UCSD-AML1 (cell line): ENCODE data around the gene OSBPL8.
"Not testable (repeated sequence)": the region's sequence is repeated elsewhere in the genome, so short reads cannot be mapped to it uniquely, and the experiment has no call there.

Source experiments
- DNase-seq: peaks from one replicate; lab custom pipeline; 2025; ENCODE audit not compliant: unreplicated experiment; lab: John Stamatoyannopoulos, UW

OSBPL8 gene

DNA sequence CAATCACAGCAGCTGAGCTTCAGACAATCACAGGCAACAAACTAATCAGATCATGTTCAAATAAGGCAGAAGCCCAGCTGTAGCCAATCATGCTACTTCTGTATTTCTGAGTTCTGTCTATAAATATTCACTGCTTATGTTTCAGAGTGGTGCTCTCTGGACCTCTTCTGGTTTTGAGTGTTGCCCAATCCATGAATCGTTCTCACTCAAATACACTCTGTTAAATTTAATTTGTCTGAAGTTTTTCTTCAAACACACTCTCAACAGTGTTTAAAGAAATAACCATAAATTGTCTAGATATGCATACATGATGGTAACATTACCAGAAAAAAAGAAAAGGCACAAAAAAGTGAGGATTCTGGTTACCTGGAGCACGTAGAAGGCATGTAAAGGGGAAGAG, 133.4 kb downstream of the OSBPL8 start:
- no peak for DNase-seq

DNA sequence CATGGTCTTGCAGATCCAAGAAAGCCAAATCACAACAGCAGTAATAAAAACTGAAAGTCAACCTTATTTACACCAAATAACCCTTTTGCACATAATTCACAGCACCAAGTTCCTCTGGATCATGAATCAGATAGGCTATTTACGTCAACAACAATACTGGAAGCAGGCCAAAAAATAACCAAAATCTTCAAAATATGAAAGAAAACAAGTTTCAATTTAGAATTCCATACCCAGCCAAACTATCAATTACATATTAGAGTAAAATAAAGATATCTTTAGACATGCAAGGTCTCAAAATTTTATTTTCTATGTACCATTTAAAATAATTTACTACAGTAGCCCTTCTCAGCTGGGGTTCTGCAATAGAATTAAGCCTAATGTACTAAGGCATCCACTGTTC, 134.6 kb downstream of the OSBPL8 start:
- no peak for DNase-seq

DNA sequence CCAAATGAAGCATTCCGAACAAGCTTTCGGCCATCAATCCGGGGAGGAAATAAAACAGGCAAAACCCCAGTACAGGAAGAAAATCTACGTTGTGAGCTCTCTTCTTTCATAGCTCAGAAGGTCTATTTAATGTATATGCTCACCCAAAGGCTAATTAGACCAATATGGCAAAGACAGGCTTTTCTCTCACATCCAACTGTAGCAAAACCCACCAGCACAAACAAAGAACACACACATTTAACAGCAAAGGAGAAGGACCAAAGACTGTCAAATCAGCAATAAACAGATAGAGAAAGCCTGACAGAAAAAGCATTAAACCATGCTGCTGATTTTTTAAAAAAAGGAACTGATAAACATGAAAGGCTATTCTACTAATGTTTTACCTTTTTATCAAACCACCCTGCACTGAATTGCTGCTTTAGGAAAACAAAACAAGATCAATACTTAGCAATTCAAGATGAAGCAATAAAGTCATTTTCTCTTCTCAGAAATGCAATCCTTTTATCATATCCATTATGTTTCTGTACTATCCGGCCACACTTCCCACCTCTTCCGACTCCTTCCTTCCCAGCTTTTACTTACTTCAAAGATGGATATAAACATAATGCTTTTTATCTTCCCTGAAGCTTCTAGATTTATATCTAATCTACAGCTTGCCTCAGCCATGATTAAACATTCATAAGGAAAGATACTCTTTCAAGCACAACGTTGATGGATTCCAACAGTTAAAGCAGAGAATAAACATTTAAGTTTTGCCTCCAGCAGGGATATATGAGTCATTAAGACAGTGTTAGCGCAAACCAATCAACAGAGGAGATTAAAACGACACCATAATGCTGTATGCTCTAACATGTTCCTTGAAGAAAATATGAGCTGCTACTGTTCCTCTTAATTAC, 136.8 kb downstream of the OSBPL8 start:
- DNase-seq: no peak

DNA sequence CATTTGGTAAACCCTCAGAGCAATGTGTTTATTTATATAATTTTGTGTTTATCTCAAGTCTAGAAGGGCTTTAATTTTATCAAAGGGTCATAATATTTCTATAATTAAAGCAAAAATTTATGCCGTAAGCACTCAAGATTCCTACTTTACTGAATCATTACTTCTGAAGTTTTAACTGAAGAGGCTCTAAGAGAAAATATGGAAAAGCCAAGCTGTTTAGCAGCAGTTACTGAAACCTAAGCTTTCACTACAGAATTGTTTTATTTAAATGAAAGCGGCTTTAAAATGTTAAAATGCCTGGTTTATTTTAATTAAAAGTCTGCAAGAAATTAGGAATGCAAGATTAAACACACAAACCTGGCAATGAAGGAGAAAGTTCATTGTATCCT, 137.4 kb downstream of the OSBPL8 start:
- DNase-seq: no peak

DNA sequence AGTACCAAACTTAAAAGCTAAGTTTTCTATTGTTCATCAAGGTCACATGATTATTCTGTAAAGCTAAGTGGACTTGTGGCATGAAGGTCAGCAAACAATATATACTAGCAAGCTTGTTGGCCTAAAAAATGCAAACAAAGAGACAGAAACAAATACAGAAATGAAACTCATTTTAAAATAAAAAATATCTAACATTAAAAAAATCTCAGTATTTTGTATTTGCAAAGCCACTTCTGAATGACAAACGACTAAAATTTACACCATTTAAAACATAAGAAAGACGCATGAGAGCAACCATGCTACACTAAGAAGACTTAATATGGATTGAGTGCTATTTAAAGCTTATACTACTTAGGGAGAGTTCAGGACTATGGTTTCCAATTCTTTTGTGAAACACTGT, 138.5 kb downstream of the OSBPL8 start:
- no peak for DNase-seq

DNA sequence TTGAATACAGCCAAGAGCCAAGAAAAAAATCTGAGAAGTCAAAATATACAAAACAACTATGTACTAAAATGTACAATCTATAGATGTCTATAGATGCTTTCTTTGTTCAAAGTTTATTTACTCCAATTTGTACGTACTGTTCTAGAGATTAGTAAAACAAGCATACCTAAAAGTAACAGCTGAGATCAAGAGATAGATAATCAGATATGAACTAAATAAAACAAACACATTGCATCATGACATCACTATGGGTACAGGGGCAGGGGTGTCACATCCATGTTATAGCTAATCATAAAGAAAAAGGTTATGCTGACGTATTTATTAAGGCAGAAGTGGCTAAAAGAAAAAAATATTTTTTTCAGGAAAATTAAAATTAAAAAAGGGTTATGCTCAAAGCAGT, 139.3 kb downstream of the OSBPL8 start:
- no peak for DNase-seq

DNA sequence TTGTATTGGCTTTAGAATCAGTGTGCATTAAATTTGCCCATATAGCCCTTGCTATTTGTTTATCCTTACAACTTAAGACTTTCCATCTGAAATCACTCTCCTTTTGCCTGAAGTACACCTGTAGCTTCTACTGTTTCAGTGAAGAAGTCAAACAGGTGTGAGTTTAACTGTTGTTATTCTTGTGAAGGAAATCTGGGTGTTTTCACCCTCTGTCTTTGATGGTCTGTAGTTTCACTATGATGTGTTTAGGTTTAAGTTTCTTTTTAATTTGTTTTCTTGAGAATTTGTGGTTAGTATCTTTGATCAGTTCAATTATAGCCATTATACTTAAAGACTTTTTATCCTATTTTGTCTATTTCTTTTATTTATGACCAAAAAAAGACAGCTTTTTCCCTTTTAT, 142.5 kb downstream of the OSBPL8 start:
- no peak for DNase-seq

DNA sequence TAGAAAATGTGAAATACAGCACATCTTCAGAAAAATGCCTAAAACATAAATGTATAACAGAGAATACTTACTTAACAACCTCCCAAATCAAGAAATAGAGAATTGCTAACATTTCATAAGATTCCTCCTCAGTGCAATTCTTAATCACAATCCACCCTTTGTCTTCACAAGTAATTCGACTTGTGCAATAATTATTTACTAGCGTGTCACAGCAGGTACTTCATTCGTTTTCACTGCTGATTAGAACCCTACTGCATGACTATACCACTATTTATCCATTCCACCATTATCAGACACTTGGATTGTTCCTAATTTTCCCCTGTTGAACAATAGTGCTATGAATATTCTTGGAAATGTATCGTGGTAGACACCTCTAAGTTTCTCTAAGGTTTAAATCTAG, 146.4 kb downstream of the OSBPL8 start:
- DNase-seq: no peak

DNA sequence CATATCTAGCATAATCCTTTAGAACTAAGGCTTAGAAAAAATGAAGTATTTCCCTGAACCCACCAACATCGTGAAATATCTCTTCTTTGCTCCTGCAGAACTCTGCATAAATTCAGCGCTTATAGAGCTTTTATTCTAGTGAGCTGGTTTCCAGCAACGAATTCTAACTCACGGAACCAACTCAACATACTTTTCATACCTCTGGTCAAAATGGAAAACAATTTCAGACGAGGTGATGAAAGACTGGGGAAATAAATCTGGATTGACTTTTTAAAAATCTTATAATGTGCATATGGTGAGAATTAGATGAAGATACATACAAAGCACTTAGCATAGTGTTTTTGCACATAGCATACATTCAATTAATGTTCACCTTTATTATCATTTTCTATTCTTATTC, 148.8 kb downstream of the OSBPL8 start:
- DNase-seq: no peak

DNA sequence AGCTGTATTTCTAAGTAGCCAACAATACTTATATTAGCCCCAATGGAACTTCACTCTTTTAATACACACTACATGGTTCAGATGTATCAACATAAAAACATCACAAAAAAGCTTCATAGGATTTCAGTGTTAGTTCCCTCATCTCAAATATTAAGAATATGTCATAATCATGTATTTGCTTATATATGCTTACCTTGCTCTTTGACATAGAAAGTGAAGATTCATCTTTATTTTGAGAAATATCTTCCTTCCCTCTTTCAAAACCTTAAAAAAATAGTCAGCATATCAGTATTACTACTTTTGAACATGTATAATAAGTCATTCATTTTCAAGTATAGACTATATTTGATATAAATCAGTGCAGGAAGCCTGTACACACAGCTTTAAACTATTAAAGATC, 149.2 kb downstream of the OSBPL8 start:
- DNase-seq: no peak

DNA sequence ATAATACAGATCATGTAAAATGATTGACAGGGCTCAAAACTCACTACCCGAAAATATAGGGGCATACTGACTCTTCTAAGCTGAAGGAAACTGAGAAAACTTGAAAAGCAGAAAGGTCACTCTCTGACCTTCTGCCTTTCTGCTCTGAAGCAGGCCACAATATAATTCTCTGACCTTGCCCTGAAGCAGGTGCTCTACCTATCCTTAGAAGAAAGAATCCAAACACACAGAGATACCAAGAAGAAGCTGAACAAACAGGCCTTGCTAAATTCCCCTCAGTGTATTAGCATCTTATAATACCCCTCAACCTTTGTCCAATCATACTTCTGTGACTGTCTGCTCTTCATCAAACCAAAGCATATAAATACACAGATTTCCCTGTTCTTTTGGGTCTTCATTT, 150.5 kb downstream of the OSBPL8 start:
- no peak for DNase-seq

DNA sequence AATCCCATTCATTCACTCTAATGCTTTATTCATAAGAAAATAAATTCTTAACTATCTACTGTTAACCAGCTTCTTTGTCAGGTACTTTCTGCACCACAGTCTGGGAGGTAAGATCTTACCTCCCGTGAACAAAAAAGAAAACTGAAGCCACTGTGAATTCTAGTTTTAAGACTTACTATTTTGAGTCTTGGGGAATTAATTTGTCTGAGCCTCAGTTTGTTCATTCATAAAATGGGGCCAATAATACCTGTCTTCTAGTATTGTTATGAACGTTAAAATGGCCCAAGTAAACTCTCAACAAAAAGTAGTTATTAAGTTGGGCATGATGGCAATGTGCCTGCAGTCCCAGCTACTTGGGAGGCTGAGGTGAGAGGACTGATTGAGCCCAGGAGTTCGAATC, 151.9 kb downstream of the OSBPL8 start:
- DNase-seq: no peak

DNA sequence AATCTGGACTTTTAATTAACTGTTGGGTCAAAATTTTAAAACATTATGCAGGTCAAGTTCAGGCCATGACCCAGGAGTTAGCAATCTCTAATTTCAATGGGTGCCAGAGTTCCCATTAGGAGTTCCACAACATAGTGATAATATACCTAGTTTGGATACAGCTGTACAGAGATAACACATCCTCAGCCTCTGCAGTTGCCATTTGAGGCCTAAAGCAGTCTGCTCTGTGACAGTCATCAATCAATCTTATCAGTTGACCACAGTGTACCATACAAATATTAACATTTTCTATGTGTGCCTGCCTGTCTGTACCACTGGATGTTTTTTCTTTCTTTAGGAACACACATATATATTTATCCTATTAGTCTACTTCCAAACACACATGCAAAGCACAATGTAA, 157.3 kb downstream of the OSBPL8 start:
- DNase-seq: no peak

DNA sequence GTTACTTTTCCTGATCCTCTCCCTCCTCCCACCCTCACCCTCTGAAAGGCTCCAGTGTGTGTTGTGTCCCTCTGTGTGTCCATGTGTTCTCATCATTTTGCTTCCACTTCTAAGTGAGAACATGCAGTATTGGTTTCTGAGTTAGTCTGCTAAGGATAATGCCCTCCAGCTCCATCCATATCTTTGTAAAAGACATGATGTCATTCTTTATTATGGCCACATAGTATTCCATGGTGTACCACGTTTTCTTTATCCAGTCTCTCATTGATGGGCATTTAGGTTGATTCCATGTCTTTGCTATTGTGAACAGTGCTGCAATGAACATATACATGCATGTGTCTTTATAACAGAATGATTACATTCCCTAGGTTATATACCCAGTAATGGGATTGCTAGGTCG, 159.4 kb downstream of the OSBPL8 start:
- DNase-seq: no peak

DNA sequence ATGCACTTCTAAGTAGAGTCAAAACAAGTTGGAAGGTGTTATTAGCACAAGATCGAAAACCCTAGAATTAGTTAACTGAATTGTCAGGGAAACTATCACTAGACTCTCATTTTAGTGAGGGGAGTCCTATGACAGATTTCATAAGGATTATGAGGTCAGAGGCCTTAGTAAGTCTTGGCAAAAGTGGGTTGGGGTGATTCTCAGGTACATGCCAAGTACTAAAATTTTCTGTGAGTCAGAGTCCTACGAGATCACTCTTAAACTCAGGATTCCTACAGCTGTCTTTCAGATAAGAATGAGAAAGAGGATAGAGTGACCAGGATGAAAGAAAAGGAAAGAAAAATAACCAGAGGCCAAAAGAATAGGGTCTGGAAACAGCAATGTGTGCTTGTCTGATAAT, 160.5 kb downstream of the OSBPL8 start:
- DNase-seq: no peak

DNA sequence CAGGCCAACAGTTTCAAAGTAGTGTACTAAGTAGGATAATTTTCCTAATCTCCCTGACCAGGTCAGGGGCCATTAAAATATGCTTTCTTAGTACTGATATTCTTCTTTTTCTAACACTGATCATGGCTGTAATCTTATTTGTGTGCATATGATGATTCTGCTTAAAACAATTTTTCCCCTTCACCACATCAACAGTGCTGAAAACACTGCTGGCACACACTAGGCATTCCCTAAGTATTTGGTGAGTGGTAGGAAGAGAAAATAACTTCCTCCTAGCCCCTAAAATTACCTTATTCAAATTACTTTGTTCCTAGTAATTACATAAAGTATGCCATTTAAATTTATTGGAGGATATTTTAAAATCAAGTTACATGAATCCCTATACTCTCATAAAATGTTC, 161.5 kb downstream of the OSBPL8 start:
- no peak for DNase-seq

DNA sequence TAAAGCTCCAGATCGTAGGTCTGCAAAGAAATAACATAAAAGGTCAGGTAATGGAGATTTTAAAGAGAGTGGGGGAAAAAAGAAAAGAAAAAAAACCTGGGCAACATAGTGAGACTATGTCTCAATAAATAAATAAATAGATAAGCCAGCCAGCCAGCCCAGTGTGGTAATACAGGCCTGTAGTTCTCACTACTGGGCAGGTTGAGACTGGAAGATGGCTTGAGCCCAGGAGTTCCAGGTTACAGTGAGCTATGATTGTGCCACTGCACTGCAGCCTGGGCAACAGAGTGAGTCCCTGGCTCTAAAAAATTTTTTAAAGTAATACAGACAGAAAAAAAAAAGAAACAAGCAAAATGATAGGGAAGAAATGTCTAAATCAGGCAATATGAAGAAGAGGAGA, 168.1 kb downstream of the OSBPL8 start:
- DNase-seq: no peak

DNA sequence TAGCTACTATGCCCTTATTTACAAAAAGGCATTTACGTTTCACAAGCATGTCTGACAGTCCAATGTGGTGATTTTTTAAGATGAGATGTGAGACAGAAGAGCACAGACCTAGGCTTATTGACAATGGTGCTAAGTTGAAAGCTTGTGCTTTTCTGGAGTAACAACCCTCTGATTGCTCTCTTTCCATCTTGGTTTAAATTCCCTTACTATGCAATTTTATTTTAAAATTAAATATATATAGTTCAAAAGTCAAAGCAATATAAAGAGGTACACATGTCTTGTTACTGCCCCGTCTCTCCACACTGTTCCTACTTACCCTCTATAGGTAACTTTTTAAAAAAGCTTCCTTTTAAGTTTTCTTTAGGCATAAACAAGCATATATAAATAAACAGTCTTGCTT, 172.0 kb downstream of the OSBPL8 start:
- DNase-seq: no peak

DNA sequence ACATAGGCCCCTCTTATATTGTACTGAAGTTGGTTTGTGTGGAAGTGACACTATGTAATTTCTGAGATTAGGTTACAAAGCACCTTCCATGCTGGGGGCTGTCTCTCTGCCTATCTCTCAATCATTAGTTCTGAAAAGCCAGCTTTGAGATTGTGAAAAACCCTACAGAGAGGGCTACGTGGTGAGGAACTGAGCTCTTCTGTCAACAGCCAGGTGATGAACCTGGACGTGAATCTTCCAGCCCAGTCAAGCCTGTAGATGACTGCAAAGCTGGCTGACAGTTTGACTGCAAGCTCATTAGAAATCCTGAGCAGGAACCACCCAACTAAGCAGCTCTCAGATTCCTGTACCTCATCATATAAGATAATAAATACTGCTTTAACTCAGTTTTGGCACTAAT, 175.0 kb downstream of the OSBPL8 start:
- DNase-seq: no peak

DNA sequence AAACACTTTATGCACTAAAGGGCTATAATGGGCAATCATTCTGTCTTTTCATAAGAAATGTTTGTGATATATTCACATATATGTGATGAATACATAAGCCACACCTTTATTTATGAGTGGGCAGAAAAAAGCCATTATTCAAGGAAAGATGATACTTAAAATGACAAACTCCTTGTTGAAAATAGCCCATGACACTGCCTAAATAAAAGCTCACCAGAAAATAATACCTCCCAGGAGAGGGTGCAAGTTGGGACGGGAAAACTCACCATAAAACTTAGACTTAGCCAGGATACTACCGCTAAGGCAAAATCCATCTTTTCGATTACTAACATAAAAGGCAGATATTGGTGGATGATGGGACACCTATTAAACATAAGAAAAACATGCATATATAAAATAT, 175.6 kb downstream of the OSBPL8 start:
- no peak for DNase-seq

DNA sequence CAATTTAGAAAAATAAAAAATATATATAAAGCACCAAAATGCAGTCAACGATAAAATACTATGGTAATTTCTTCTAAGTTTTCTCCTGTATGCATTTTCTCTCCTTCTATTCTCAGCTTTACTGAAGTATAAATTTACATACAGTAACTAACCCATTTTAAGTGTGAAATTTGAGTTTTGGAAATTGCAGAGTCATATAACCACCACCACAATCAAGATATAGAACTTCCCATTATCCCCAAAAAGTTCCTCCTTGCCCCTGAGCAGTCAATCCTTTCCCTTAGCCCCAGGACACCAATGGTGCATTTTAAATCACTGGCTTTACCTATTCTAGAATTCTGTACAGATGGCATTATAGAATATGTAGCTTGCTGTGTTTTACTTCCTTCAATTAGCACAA, 180.3 kb downstream of the OSBPL8 start:
- DNase-seq: no peak

DNA sequence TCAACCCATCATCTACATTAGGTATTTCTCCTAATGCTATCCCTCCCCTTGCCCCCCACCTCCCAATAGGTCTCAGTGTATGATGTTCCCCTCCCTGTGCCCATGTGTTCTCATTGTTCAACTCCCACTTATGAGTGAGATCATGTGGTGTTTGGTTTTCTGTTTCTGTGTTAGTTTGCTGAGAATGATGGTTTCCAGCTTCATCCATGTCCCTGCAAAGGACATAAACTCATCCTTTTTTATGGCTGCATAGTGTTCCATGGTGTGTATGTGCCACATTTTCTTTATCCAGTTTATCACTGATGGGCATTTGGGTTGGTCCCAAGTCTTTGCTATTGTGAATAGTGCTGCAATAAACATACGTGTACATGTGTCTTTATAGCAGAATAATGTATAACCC, 182.7 kb downstream of the OSBPL8 start:
- DNase-seq: not testable (repeated sequence)

DNA sequence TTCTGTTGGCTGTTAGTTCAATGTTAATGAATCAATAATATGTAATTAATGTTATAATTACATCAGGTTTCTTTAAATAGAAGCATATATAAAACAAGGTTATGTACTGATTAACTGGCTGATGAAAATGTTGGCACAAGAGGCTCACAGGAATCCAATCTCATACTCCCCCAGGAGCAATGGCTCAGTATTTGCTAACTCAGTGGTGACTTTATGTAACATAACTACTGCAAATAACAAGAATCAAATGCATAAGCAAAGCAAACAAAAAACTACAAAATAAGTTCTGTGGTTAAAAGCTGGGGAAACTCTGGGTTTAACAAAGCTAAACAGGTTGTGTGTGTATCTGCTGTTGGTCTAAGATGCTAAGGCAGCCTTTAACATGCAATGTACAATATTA, 183.6 kb downstream of the OSBPL8 start:
- no peak for DNase-seq
